Thymus (tissue), 11 donors: ENCODE results near the gene CTDP1. TPM values are rescaled to one million over a fixed set of nuclear protein-coding genes. Genes with fewer than 3 reads are reported as not detected.
A peak's percentile ranks its signal among the peaks of the same experiment; 100 is the strongest.

Source experiments
- DNase-seq, 9 donors: peaks; one replicate each; pipeline ENCODE4 v3.0.0-alpha.2; 2013; ENCODE audit warnings: low spot score in 9 of 9, low read depth in 6 of 9, missing footprints in 1 of 9
- H3K27ac ChIP-seq, 2 donors: one replicate each; pipeline ENCODE4 v1.5.1; 2013; ENCODE audit warnings: control low read depth in 1 of 2, low read depth in 1 of 2, low read length in 1 of 2, mild to moderate bottlenecking in 1 of 2, moderate library complexity in 1 of 2
- H3K27me3 ChIP-seq, 2 donors: one replicate each; pipeline ENCODE4 v1.5.1; 2013; ENCODE audit warnings: low read length in 1 of 2; ENCODE audit not compliant: control insufficient read depth in 2 of 2, insufficient read depth in 1 of 2
- H3K36me3 ChIP-seq, 2 donors: one replicate each; pipeline ENCODE4 v1.5.1; 2013; ENCODE audit warnings: low read length in 1 of 2, mild to moderate bottlenecking in 1 of 2, moderate library complexity in 1 of 2; ENCODE audit not compliant: control insufficient read depth in 2 of 2, insufficient read depth in 2 of 2
- H3K4me1 ChIP-seq, 2 donors: one replicate each; pipeline ENCODE4 v1.5.1; 2013; ENCODE audit warnings: low read length in 2 of 2; ENCODE audit not compliant: control insufficient read depth in 2 of 2, insufficient read depth in 2 of 2
- H3K4me3 ChIP-seq, 2 donors: one replicate each; pipeline ENCODE4 v1.5.1; 2013; ENCODE audit warnings: low read length in 2 of 2, control low read depth in 1 of 2, mild to moderate bottlenecking in 1 of 2
- H3K9me3 ChIP-seq, 2 donors: one replicate each; pipeline ENCODE4 v1.5.1; 2013; ENCODE audit warnings: low read length in 1 of 2, mild to moderate bottlenecking in 1 of 2; ENCODE audit not compliant: control insufficient read depth in 2 of 2, insufficient read depth in 1 of 2
- WGBS: extraction: QIAGEN DNeasy Blood & Tissue Kit; methylation state at CpG from one replicate; pipeline ENCODE4 v1.1.7; 2013; 5-methylcytosine and 5-hydroxymethylcytosine counted together
- polyA plus RNA-seq: library from polyadenylated mRNA; stranded (reverse); fragments of 200-250 nt; gene quantifications from one replicate; pipeline ENCODE4 v1.2.3, GENCODE V29; 2013
- total RNA-seq: library from RNA; stranded (reverse); fragments of 120-200 nt; gene quantifications from one replicate; pipeline ENCODE4 v1.2.4, GENCODE V29; 2013
- donor health status: healthy.

The CTDP1 gene
- total and polyA plus RNA-seq, 2 donors, result 15.4 to 26.4 TPM

DNA sequence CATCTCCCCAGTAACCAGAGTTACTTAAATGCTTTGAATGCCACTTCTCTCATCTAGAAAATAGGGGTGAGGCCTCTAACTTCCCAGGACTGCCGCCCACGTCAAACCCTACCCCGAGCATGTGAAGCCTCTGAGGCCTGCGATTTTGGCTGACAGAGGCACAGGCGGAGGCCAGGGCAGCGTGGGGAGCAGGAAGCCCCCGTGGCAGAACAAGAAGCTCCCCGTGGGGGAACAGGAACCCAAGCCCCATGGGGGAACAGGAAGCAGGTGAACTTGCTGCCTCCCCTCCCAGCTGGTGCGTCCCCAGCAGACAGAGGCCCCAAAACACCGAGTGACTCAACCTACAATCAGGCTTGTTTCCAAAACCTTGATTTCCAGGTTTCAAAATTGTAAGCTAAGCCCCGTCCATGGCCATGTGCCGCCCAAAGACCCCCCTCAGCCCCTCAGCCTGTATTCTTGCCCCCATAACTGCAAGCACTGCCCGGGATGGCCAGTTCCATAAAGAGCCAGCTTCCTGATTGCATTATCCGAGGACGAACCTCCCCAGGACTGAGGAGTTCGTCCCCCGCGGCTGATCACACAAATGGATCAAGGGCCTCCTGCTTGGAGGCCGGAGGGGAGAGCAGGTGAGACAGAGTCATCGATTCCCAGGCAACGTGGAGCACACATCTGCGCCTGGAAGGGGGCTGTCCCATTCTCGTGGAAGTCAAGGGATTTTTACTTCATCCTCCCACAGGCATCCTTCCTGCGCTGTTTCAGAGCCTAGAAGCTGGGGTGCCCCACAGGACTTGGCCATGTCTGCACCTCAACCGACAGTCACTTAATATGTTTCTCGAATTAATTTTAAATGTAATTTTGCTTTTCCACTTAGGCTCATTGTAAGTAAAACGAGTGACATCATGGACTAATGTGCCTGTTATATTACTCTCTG lies 36.3 kb upstream of the CTDP1 start:
- peaks cover 3 to 20% of the 10 kb centered on the region in 2 donors for H3K4me1 ChIP-seq
- peaks cover 0 to 1% of the 10 kb centered on the region in 2 donors for H3K9me3 ChIP-seq
- H3K4me3 ChIP-seq, result no peak overlapping the region
- peaks cover 2 to 19% of the 10 kb centered on the region in 2 donors for H3K27me3 ChIP-seq
- WGBS, result 63% methylated on average over 27 of the region's 27 CpGs
- H3K27ac ChIP-seq, result peak overlapping the region; percentile 37 to 60
- no peaks in the 10 kb centered on the region for H3K36me3 ChIP-seq
- DNase-seq, result peak in 5 of 9 donors; percentile 9 to 57 (median 41)

DNA sequence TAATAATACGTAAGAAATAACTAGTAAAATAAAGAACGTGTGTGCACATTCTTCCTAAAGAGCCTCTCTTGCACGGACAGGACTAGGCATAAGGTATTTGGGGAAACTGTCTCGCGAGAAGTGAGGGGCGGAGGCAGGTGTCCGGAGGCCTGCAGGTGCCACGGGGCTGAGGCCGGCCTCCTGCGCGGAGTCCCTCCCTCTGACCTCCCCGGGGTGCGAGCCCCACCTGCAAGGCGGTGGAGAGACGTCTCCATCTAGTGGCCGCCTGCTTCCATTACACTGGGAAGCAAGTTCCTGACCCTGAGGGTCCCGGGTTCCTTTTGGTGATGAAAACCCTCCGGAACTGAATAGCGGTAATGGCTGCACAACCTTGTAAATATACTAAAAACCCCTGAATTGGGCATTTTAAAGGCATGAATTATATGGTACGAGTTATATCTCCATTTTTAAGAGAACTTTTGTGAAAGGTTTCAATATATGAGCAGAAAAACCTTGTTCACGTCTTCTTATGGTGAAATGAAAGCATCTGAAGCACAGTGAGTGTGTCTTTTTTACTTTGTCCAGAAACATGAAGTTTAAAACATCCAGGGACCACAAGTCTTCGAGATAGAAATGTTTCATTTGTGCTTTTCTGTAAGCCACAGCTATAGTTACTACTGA lies 35.5 kb upstream of the CTDP1 start:
- Histone ChIP-seq H3K4me1 (peaks cover 3 to 20% of the 10 kb centered on the region in 2 donors), H3K4me3 (no peak overlapping the region), H3K27ac (no peak overlapping the region), H3K36me3 (no peaks in the 10 kb centered on the region), H3K27me3 (peaks cover 0 to 10% of the 10 kb centered on the region in 2 donors), H3K9me3 (peaks cover 0 to 1% of the 10 kb centered on the region in 2 donors)
- 17% methylated on average over 22 of the region's 22 CpGs for WGBS
- peak; percentile 21 to 78 (median 48) for DNase-seq

DNA sequence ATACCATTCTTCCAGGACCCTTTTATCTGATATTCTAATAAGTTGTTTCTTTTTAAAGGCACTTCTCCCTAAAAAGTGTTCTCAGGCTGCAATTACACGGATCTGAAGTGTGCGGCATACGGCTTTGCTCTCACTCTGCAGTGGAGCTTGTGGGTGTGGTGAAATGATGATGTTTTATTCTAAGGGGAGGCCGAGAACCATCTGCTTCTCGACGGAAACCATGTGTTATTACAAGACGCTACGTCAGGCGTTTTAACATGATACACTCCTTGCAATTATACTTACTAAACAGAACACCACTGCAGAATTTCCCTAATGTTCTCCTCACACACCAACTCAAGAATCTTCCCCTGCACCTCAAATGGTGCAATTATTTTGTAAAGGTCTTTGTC lies 34.9 kb upstream of the CTDP1 start:
- no peak for DNase-seq

DNA sequence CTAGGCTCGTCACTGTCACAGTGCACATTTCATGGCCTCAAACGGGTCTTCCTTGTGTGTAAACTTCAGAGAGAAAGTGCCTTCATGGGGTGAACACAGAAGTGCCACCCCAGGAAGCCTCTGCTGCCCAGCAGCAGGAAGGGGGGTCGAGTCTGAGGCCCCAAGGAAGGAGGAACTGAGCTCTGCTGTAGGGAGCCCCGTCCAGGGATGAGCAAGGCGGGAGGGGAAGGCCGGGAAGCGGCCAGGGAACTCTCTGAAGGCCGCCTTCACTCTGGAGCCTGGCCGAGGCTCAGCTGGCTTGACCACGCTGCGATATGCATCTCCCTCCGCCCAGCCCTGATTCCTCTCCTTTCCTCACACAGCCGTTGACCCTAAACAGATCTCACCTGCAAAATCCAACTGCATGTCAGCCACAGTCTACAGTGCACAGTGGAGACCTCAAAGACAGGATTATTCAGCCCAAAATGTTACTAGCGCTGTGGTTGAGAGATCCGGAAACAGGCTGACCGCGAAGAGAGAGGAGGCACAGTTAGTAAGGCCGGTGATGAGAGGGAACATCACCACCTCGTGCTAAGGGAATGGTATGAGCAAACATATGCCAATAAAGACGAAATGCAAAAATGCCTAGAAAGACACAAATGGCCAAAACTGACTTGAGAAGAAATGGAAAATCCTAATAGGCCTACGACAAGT lies 34.2 kb upstream of the CTDP1 start:
- H3K36me3 ChIP-seq, result no peaks in the 10 kb centered on the region
- 85% methylated on average over 21 of the region's 21 CpGs for WGBS
- H3K4me1 ChIP-seq, result peaks cover 3 to 20% of the 10 kb centered on the region in 2 donors
- no peak overlapping the region for H3K27ac ChIP-seq
- peaks cover 0 to 2% of the 10 kb centered on the region in 2 donors for H3K27me3 ChIP-seq
- no peak overlapping the region for H3K4me3 ChIP-seq
- no peak for DNase-seq
- peaks cover 0 to 1% of the 10 kb centered on the region in 2 donors for H3K9me3 ChIP-seq

More for the DNA sequence above, 34.9 kb upstream of the CTDP1 start:
- Histone ChIP-seq H3K27ac (no peak overlapping the region), H3K36me3 (no peaks in the 10 kb centered on the region), H3K4me1 (peaks cover 3 to 20% of the 10 kb centered on the region in 2 donors), H3K4me3 (no peak overlapping the region), H3K27me3 (peaks cover 0 to 9% of the 10 kb centered on the region in 2 donors), H3K9me3 (peaks cover 0 to 1% of the 10 kb centered on the region in 2 donors)
- WGBS, result 91% methylated on average over 9 of the region's 9 CpGs

DNA sequence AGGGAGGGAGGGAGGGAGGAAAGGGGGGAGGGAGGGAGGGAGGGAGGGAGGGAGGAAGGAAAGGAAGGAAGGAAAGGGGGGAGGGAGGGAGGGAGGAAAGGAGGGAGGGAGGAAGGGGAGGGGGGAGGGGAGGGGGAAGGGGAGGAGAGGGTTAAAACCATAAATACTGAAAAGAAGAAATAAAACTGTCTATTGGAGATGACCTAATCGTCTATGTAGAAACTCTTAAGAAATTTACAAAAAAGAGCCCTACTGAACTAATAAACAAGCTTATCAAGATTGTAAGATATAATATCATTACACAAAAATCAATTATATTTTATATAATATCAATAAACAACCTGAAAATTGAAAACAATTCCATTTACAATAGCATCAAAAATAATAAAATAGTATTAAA lies 32.3 kb upstream of the CTDP1 start:
- H3K9me3 ChIP-seq, result peaks cover 0 to 1% of the 10 kb centered on the region in 2 donors
- H3K36me3 ChIP-seq, result no peaks in the 10 kb centered on the region
- H3K27ac ChIP-seq, result no peak overlapping the region
- H3K27me3 ChIP-seq, result no peaks in the 10 kb centered on the region
- peaks cover 3 to 20% of the 10 kb centered on the region in 2 donors for H3K4me1 ChIP-seq
- 29% methylated on average over 1 of the region's 1 CpG for WGBS
- no peak for DNase-seq
- H3K4me3 ChIP-seq, result no peak overlapping the region

DNA sequence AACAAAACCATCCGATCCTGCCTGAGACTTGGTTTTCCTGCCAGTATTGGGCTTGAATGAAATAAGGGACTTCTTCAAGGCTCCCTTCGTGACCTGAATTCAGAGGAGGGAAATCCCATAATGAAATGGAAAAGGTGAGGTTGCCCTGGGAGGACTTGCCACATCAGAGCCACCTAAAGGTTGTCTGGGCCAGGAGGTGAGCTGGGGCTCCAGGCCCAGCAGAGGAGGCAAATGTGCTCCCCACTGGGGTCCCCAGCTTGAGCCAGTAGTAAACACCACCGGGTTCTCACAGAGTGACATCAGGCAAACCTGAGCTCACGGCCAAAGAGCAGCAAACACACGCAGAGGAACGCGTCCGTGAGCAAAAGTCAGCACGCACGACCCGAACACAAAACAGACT lies 28.6 kb upstream of the CTDP1 start:
- DNase-seq, result no peak

DNA sequence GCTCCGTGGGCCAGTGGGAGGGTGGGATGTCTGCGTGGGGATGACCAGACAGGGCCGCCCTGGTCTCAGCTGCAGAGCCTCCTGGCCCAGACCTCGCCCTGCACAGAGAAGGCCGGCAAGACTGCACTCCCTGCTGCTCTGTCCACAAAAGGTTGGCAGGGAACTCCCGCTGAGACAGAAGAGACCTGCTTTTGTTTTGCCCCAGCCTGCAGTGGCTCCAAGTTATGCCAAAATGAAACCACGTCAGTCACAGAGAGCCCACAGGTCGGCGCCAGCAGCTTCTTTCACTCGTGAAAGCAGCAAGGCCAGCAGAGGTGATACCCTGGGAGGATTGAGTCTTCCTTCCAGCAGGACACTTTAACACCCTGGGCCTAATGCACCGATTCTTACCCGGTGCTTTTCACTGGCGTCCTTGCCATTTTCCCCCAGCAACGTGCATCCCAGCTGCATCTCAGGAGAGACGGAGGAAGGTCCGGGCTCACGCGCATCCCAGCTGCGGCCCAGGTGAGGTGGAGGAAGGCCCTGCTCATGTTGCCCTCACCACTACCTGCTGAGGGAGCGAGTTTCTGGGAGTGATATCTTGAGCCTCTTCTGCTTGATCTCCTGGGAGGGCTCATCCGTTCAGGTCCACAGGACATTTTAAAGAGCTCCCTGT lies 22.1 kb upstream of the CTDP1 start:
- no peak for DNase-seq
- Histone ChIP-seq H3K27me3 (peaks cover 0 to 2% of the 10 kb centered on the region in 2 donors), H3K36me3 (no peaks in the 10 kb centered on the region), H3K27ac (no peak overlapping the region), H3K9me3 (peaks cover 0 to 3% of the 10 kb centered on the region in 2 donors), H3K4me1 (no peaks in the 10 kb centered on the region), H3K4me3 (no peak overlapping the region)
- WGBS, result 92% methylated on average over 21 of the region's 21 CpGs

More for the DNA sequence above, 28.6 kb upstream of the CTDP1 start:
- no peak overlapping the region for H3K4me3 ChIP-seq
- H3K9me3 ChIP-seq, result no peaks in the 10 kb centered on the region
- H3K27me3 ChIP-seq, result no peaks in the 10 kb centered on the region
- no peaks in the 10 kb centered on the region for H3K4me1 ChIP-seq
- WGBS, result 92% methylated on average over 11 of the region's 11 CpGs
- H3K27ac ChIP-seq, result no peak overlapping the region
- no peaks in the 10 kb centered on the region for H3K36me3 ChIP-seq

DNA sequence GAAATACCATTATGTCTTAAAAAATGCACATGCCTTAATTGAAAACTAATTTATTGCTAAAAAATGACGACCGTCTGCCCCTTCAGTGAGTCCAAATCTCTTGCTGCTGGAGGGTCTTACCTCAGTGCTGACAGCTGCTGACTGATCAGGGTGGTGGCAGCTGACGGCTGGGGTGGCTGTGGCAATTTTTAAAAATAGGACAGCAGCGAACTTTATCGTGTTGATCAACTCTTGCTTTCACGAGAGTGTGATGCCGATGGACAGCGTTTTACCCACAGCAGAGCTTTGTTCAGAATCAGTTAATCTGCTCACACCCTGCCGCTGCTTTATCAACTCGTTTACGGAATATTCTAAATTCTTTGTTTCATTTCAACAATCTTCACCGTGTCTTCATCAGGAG lies 21.2 kb upstream of the CTDP1 start:
- no peak for DNase-seq
- no peaks in the 10 kb centered on the region for H3K36me3 ChIP-seq
- no peak overlapping the region for H3K4me3 ChIP-seq
- 96% methylated on average over 12 of the region's 12 CpGs for WGBS
- H3K27ac ChIP-seq, result no peak overlapping the region
- peaks cover 0 to 3% of the 10 kb centered on the region in 2 donors for H3K9me3 ChIP-seq
- peaks cover 0 to 2% of the 10 kb centered on the region in 2 donors for H3K27me3 ChIP-seq
- H3K4me1 ChIP-seq, result no peaks in the 10 kb centered on the region
